ENCODE data around the gene COG5. TPM values are rescaled to one million over a fixed set of nuclear protein-coding genes. Genes with fewer than 3 reads are reported as not detected.

Gene COG5
- total and polyA plus RNA-seq, 2 experiments from 2014 or later, result 15.4 to 36.5 TPM

GRCh38 chr7:107236862-107237261 lies 326.9 kb downstream of the COG5 start:
- H2AFZ ChIP-seq, result no peak overlapping the region
- H3K79me2 ChIP-seq (replicated peaks; ENCODE audit: insufficient read depth), result no peaks in the 10 kb centered on the region
- no peaks in the 10 kb centered on the region for H3K27me3 ChIP-seq (ENCODE audit: insufficient read depth)
- no peak for TF ChIP-seq REST (IDR thresholded peaks at IDR 0.05; ENCODE audit: unreplicated experiment)
- no peak for TF ChIP-seq NANOG (IDR thresholded peaks at IDR 0.05; ENCODE audit: borderline replicate concordance)
- TF ChIP-seq ZNF114 (CRISPR knock-in tag; IDR thresholded peaks at IDR 0.05), result no peak
- no peak for TF ChIP-seq EZH2phosphoT487 (IDR thresholded peaks at IDR 0.05; ENCODE audit: unreplicated experiment)
- TF ChIP-seq POLR2AphosphoS5 (IDR thresholded peaks at IDR 0.05; ENCODE audit: low read depth), result no peak
- no peak for TF ChIP-seq STAT1 (IDR thresholded peaks at IDR 0.05; ENCODE audit: unreplicated experiment)
- no peak for TF ChIP-seq ZNF462 (CRISPR knock-in tag; IDR thresholded peaks at IDR 0.05)
- TF ChIP-seq EZH2 (IDR thresholded peaks at IDR 0.05; ENCODE audit: low read depth, unreplicated experiment), result no peak
- no peak for TF ChIP-seq ETS1 (IDR thresholded peaks at IDR 0.05)
- no peak for TF ChIP-seq CTCF (conservative IDR thresholded peaks at IDR 0.05; ENCODE audit: low read depth in 2 of 2)
- no peak for TF ChIP-seq CREB1 (CRISPR knock-in tag; IDR thresholded peaks at IDR 0.05; ENCODE audit: low read depth)
- no peak for TF ChIP-seq ZNF331 (CRISPR knock-in tag; IDR thresholded peaks at IDR 0.05; ENCODE audit: low read depth)
- no peak for TF ChIP-seq JUNB (IDR thresholded peaks at IDR 0.05; ENCODE audit: unreplicated experiment)
- H3K36me3 ChIP-seq (ENCODE audit: insufficient read depth), result no peaks in the 10 kb centered on the region
- no peaks in the 10 kb centered on the region for H3K9me2 ChIP-seq (ENCODE audit: insufficient read depth)
- Mint-ChIP-seq H3K4me1 (peaks cover 34% of the 10 kb centered on the region), H3K9me3 (no peaks in the 10 kb centered on the region), H3K4me3 (no peak overlapping the region), H3K27ac (no peak overlapping the region), H3K27me3 (ENCODE audit: insufficient read depth, low read depth, poor library complexity) (peaks cover 3% of the 10 kb centered on the region), H3K36me3 (ENCODE audit: low read depth) (no peaks in the 10 kb centered on the region)
- no peaks in the 10 kb centered on the region for H3F3A ChIP-seq (replicated peaks; ENCODE audit: low read depth)
- ATAC-seq, result no peak
- H4K20me1 ChIP-seq (replicated peaks; ENCODE audit: insufficient read depth), result no peaks in the 10 kb centered on the region
- H3K27ac ChIP-seq (ENCODE audit: low read depth), result no peak overlapping the region
- no peak overlapping the region for H3K4me3 ChIP-seq
- no peak for DNase-seq (ENCODE audit: low spot score)
- peaks cover 12% of the 10 kb centered on the region; the same call in 1 of the 2 replicates for H3K4me1 ChIP-seq (ENCODE audit: insufficient read depth)
- H3K4me2 ChIP-seq, result no peak overlapping the region
